HepG2 (cell line): ENCODE data around the gene TTC39B. TPM values are rescaled to one million over a fixed set of nuclear protein-coding genes. Genes with fewer than 3 reads are reported as not detected.

Experiments used
- REST ChIP-seq, 2 experiments: IDR thresholded peaks; 2 replicates each; pipeline ENCODE4 v1.6.1; 2011 to 2012; ENCODE audit warnings: low read length in 2 of 2, borderline replicate concordance in 1 of 2, low read depth in 1 of 2, mild to moderate bottlenecking in 1 of 2, moderate library complexity in 1 of 2
- SMAD3 ChIP-seq: sonication (generic); formaldehyde crosslinking; IDR thresholded peaks from 2 replicates; pipeline ENCODE4 v1.4.0; 2020; ENCODE audit warnings: missing genetic modification reagents
- ZNF207 ChIP-seq: fragments of 450-650 bp; IDR thresholded peaks from 2 replicates; pipeline ENCODE4 v1.6.1; 2016; ENCODE audit warnings: antibody characterized with exemption, borderline replicate concordance
- polyA plus RNA-seq, 8 experiments: library from polyadenylated mRNA; depleted of rRNA in 3 of 8; stranded (reverse) in 7 of 8; unstranded in 1 of 8; fragments of >200 nt; fragmentation: Illumina TruSeq in 4 of 8; extraction: Trizol in 4 of 8; gene quantifications; 2 replicates each; pipeline versions ENCODE4 v1.2.1 to v1.2.3, GENCODE V29; 2011 to 2016; ENCODE audit warnings: low read depth in 4 of 8, missing spikeins in 1 of 8, mixed read lengths in 1 of 8; ENCODE audit not compliant: insufficient read depth in 1 of 8
- total RNA-seq, 5 experiments: library from RNA; depleted of rRNA; stranded (reverse); fragments of >200 nt; fragmentation: Illumina TruSeq; extraction: Trizol; gene quantifications; 2 replicates each; pipeline ENCODE4 v1.2.3, GENCODE V29; 2016; ENCODE audit warnings: low read depth in 1 of 5
- TF ChIP-seq, protein P1 (sequence below), 2 experiments: sonication (generic) in 1 of 2; formaldehyde crosslinking in 1 of 2; IDR thresholded peaks; 2 replicates each; pipeline versions ENCODE4 v1.5.1 to v1.6.1; 2011 to 2020; ENCODE audit warnings: borderline replicate concordance in 1 of 2, low read depth in 1 of 2, low read length in 1 of 2, mild to moderate bottlenecking in 1 of 2, missing genetic modification reagents in 1 of 2, moderate library complexity in 1 of 2

The TTC39B gene
- total and polyA plus RNA-seq, 2 of the 13 experiments (the other 11 are each of a cell fraction or from before 2014, with no cell fraction given): 14.3 to 19.4 TPM

DNA sequence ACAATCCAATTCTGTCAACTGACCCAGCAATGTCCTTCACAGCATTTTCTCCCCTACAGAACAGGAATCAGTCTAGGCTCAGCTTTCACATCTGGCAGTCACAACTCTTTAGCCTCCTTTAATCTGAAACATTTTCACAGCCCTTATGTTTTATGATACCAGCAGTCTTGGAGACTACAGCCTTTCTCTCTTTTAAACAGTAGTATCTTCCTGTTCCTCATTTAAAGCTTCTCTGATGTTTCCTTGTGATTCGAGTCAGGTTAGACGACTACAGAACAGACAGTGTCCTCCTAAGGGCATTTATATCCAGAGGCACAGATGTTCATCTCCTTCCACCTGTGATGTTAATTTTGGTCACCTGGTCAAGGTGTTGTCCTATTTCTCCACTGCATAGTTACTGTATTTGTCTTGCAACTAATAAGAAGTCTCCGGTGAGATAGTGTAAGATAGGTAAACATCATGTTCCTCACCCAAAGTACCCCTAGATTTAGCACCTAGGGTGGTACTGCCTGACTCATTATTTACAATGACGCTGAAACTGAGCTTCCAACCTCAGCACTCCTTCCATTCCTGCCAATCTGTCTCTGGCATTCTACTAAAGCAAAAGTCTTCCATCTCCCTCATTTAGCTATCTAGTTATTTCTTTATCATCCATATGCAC lies 20.7 kb downstream of the TTC39B start (continued):
- TF ChIP-seq ZNF207 (no peak), SMAD3 (CRISPR knock-in tag) (no peak), REST (IDR thresholded peaks at IDR 0.05; ENCODE audit: borderline replicate concordance in 1 of 2, low read depth in 1 of 2, low read length in 2 of 2) (no peak)
- TF ChIP-seq, protein P1, sequence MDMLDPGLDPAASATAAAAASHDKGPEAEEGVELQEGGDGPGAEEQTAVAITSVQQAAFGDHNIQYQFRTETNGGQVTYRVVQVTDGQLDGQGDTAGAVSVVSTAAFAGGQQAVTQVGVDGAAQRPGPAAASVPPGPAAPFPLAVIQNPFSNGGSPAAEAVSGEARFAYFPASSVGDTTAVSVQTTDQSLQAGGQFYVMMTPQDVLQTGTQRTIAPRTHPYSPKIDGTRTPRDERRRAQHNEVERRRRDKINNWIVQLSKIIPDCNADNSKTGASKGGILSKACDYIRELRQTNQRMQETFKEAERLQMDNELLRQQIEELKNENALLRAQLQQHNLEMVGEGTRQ (IDR thresholded peaks at IDR 0.05; ENCODE audit: low read depth, low read length): no peak
- TF ChIP-seq, protein P1 (CRISPR knock-in tag; IDR thresholded peaks at IDR 0.05; ENCODE audit: borderline replicate concordance): no peak
- TF ChIP-seq, all 625 proteins: peak for 0
